K562 (cell line): ENCODE results near the gene BDH1. TPM values are rescaled to one million over a fixed set of nuclear protein-coding genes. Genes with fewer than 3 reads are reported as not detected.

Source experiments
- ATAC-seq: fragments of 200-7000 bp; cut with Tn5 transposase; 3 replicates; pipeline ENCODE4 v1.9.1; 2020; ENCODE audit warnings: moderate library complexity
- BruUV-seq: library from RNA; stranded (reverse); fragments of 400-500 nt; replicated peaks from 2 replicates; lab custom pipeline; 2021; lab: Mats Ljungman, UMichigan
- CTCF ChIA-PET: fragments of 300-600 bp; formaldehyde crosslinking; extraction: SDS; loops from one replicate; lab custom pipeline; 2021; ENCODE audit warnings: low intra/inter-chr PET ratio; lab: Yijun Ruan, JAX
- POLR2A ChIA-PET: fragments of 300-600, 350-650 bp; sonication (Branson Sonifier 250); formaldehyde crosslinking; extraction: SDS; loops from one replicate; lab custom pipeline; 2021; ENCODE audit warnings: antibody characterized with exemption, inconsistent platforms; lab: Yijun Ruan, JAX
- DNase-seq, 4 experiments: peaks; one replicate each; pipeline versions ENCODE4 v3.0.0 to v3.0.0-alpha.2; 2011 to 2018; ENCODE audit warnings: low spot score in 3 of 4, mixed read lengths in 3 of 4; ENCODE audit errors: extremely low read depth in 1 of 4
- FAIRE-seq: peaks from 2 replicates; lab custom pipeline; 2011; peaks lifted over from hg19 to GRCh38; lab: Jason Lieb, UNC
- H2AFZ ChIP-seq: 2 replicates; pipeline ENCODE4 v1.6.0; 2011; ENCODE audit warnings: low read depth, low read length, control low read depth, inconsistent platforms
- H3K27ac ChIP-seq: fragments of 200-600 bp; 3 replicates; pipeline ENCODE4 v1.8.0; 2011; ENCODE audit warnings: low read depth, mild to moderate bottlenecking, control low read depth, inconsistent platforms, low read length, moderate library complexity, mixed read lengths; ENCODE audit errors: extremely low read depth
- H3K27me3 ChIP-seq, 2 experiments: fragments of 300-600 bp in 1 of 2; 2 replicates in 1 of 2; 3 replicates in 1 of 2; pipeline versions ENCODE4 v1.6.0 to v1.8.0; 2011; ENCODE audit warnings: inconsistent platforms in 2 of 2, low read length in 2 of 2, mild to moderate bottlenecking in 1 of 2, mixed read lengths in 1 of 2, moderate library complexity in 1 of 2; ENCODE audit not compliant: control insufficient read depth in 2 of 2, insufficient read depth in 2 of 2
- H3K36me3 ChIP-seq: fragments of 300-600 bp; 3 replicates; pipeline ENCODE4 v1.8.0; 2011; ENCODE audit warnings: mild to moderate bottlenecking, low read length, inconsistent platforms; ENCODE audit not compliant: control insufficient read depth, insufficient read depth
- H3K4me1 ChIP-seq, 2 experiments: fragments of 200-600 bp in 1 of 2; replicated peaks in 1 of 2; 2 replicates in 1 of 2; 3 replicates in 1 of 2; pipeline versions ENCODE4 v1.5.1 to v1.8.0; 2011; ENCODE audit warnings: inconsistent platforms in 2 of 2, low read length in 2 of 2, mild to moderate bottlenecking in 1 of 2, mixed read lengths in 1 of 2, moderate library complexity in 1 of 2; ENCODE audit not compliant: control insufficient read depth in 2 of 2, insufficient read depth in 2 of 2
- H3K4me2 ChIP-seq: 2 replicates; pipeline ENCODE4 v1.6.1; 2011; ENCODE audit warnings: low read length, control low read depth, inconsistent platforms, mixed read lengths; ENCODE audit not compliant: insufficient read depth
- H3K4me3 ChIP-seq: fragments of 200-600 bp; sonication (generic), shearing (Covaris generic); 2 replicates; pipeline ENCODE4 v1.5.1; 2016; ENCODE audit warnings: control low read depth, inconsistent platforms
- H3K79me2 ChIP-seq: fragments of 200-600 bp; 3 replicates; pipeline ENCODE4 v1.8.0; 2011; ENCODE audit warnings: low read length, inconsistent platforms; ENCODE audit not compliant: control insufficient read depth, insufficient read depth
- H3K9ac ChIP-seq, 2 experiments: 2 replicates each; pipeline versions ENCODE4 v1.6.0 to v1.6.1; 2011; ENCODE audit warnings: low read depth in 2 of 2, low read length in 2 of 2, control low read depth in 1 of 2, inconsistent platforms in 1 of 2, mild to moderate bottlenecking in 1 of 2, mixed read lengths in 1 of 2; ENCODE audit not compliant: insufficient read depth in 1 of 2
- H3K9me1 ChIP-seq: one replicate; pipeline ENCODE4 v1.6.0; 2011; ENCODE audit warnings: inconsistent platforms, mild to moderate bottlenecking, low read length, moderate library complexity; ENCODE audit not compliant: control insufficient read depth, insufficient read depth
- H3K9me3 ChIP-seq: replicated peaks from 2 replicates; pipeline ENCODE4 v1.5.1; 2011; ENCODE audit warnings: low read depth, low read length, inconsistent platforms; ENCODE audit not compliant: control insufficient read depth, insufficient read depth
- H4K20me1 ChIP-seq: replicated peaks from 2 replicates; pipeline ENCODE4 v1.6.1; 2011; ENCODE audit warnings: low read length, inconsistent platforms, mixed read lengths; ENCODE audit not compliant: control insufficient read depth, insufficient read depth
- RFX5 ChIP-seq: IDR thresholded peaks from 2 replicates; pipeline ENCODE4 v1.6.1; 2011; ENCODE audit warnings: low read depth, mild to moderate bottlenecking, improper control_type of control experiment, low read length
- STAT5A ChIP-seq: IDR thresholded peaks from 2 replicates; pipeline ENCODE4 v1.6.1; 2012; ENCODE audit warnings: low read length, inconsistent platforms, borderline replicate concordance
- ZC3H8 ChIP-seq: fragments of 450-650 bp; IDR thresholded peaks from 2 replicates; pipeline ENCODE4 v1.6.1; 2017
- ZNF316 ChIP-seq: fragments of 450-650 bp; IDR thresholded peaks from 2 replicates; pipeline ENCODE4 v1.6.1; 2016
- WGBS: fragments of 100-300 bp; shearing (Covaris generic); methylation state at CpG from one replicate; pipeline ENCODE4 v1.1.6; 2016; ENCODE audit warnings: low coverage, mixed read lengths; ENCODE audit not compliant: insufficient coverage; ENCODE audit errors: missing lambda C conversion rate; 5-methylcytosine and 5-hydroxymethylcytosine counted together
- in situ Hi-C: fragments of 300-500 bp; cut with MboI; formaldehyde crosslinking; loops from 4 replicates; pipeline ENCODE4 v1.15.0; 2018; ENCODE audit warnings: inconsistent platforms, mixed read lengths
- intact Hi-C: fragments of 100-400 bp; cut with micrococcal nuclease; formaldehyde crosslinking; loops from 2 replicates; pipeline ENCODE4 v1.14.2; 2022
- polyA plus RNA-seq, 8 experiments: library from polyadenylated mRNA; depleted of rRNA in 4 of 8; stranded (reverse) in 5 of 8; unstranded in 3 of 8; fragments of >200 nt; fragmentation: Nextera tagmentation in 2 of 8; fragmentation: Illumina TruSeq in 1 of 8; extraction: Ambion mirVana in 2 of 8; extraction: Trizol in 1 of 8; gene quantifications; 2 replicates each; pipeline versions ENCODE4 v1.2.1 to v1.2.3, GENCODE V29; 2011 to 2014; ENCODE audit warnings: inconsistent platforms in 1 of 8, missing spikeins in 1 of 8
- total RNA-seq, 7 experiments: library from RNA; depleted of rRNA in 6 of 7; stranded (reverse); fragments of >200 nt in 6 of 7; fragmentation: Illumina TruSeq in 2 of 7; extraction: Trizol in 2 of 7; gene quantifications; 2 replicates each; pipeline versions ENCODE4 v1.2.1 to v1.2.3, GENCODE V29; 2011 to 2021; ENCODE audit warnings: low replicate concordance in 1 of 7
- TF ChIP-seq, protein P1 (sequence below): IDR thresholded peaks from 2 replicates; pipeline ENCODE4 v1.6.1; 2011; ENCODE audit warnings: borderline replicate concordance, low read depth, mild to moderate bottlenecking, moderate library complexity, low read length; ENCODE audit not compliant: insufficient read depth, poor library complexity, severe bottlenecking
- TF ChIP-seq, protein P2 (sequence below), 2 experiments: fragments of 450-650 bp; IDR thresholded peaks; 2 replicates each; pipeline ENCODE4 v1.6.1; 2016
- TF ChIP-seq, protein P3 (sequence below): fragments of 450-650 bp; formaldehyde crosslinking; IDR thresholded peaks from 2 replicates; pipeline ENCODE4 v1.4.0; 2020; ENCODE audit warnings: mild to moderate bottlenecking, moderate library complexity

BDH1 gene
- total and polyA plus RNA-seq, 9 of the 15 experiments (the other 6 are each of a cell fraction or from before 2014, with no cell fraction given): 0.07 to 0.89 (median 0.12) TPM; not detected in 3

DNA sequence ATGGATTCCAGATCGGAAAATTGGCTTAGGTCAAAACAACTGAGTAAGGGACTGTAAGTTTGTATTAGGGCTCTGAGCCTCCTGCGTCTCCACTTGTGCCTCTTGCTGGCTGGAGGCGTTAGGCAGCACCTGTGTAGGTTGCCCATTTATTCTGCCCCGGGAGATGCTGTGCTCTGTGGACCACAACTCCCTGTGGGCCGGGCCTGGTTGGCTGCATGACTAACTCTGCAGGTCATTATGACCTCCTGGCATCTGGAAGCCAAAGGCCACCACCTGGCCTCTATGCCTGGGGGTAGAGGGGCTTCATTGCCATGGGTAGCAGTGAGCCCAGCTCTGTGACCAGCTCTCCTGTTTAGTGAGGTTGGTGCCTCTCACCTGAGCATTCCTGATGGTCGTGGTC lies 36.0 kb upstream of the BDH1 start:
- ChIA-PET CTCF (no interaction called here), POLR2A (no interaction called here)
- FAIRE-seq (no peak), DNase-seq (no peak), ATAC-seq (no peak; the same call in 1 of the 3 replicates)
- no peaks in the 10 kb centered on the region for H3K36me3 ChIP-seq
- peak overlapping the region in 1 of 2 experiments; percentile 12; a peak in 1 of 4 replicates for H3K9ac ChIP-seq
- H2AFZ ChIP-seq: peak overlapping the region; percentile 93
- H3K4me3 ChIP-seq: no peak overlapping the region
- H3K27me3 ChIP-seq: no peaks in the 10 kb centered on the region
- intact Hi-C loops (loop anchor here (10.0 kb wide), 1 partner anchor 313 kb away; no protein-coding TSS in a partner anchor), in situ Hi-C loops (loop anchor here (10.0 kb wide), 1 partner anchor 83 kb away; no protein-coding TSS in a partner anchor)
- WGBS: 97% methylated on average over 6 of the region's 6 CpGs
- H3K9me1 ChIP-seq: no peaks in the 10 kb centered on the region
- no peaks in the 10 kb centered on the region for H4K20me1 ChIP-seq
- no peaks in the 10 kb centered on the region for H3K9me3 ChIP-seq
- no peak overlapping the region; the same call in 2 of the 3 replicates for H3K27ac ChIP-seq
- BruUV-seq: no TSS peak
- H3K4me2 ChIP-seq: no peak overlapping the region
- no peaks in the 10 kb centered on the region for H3K79me2 ChIP-seq
- H3K4me1 ChIP-seq: peaks cover 23 to 30% of the 10 kb centered on the region in 2 experiments; a peak in 4 of 5 replicates
- TF ChIP-seq RFX5 (no peak), STAT5A (no peak), ZC3H8 (no peak), ZNF316 (no peak)
- TF ChIP-seq, protein P1, sequence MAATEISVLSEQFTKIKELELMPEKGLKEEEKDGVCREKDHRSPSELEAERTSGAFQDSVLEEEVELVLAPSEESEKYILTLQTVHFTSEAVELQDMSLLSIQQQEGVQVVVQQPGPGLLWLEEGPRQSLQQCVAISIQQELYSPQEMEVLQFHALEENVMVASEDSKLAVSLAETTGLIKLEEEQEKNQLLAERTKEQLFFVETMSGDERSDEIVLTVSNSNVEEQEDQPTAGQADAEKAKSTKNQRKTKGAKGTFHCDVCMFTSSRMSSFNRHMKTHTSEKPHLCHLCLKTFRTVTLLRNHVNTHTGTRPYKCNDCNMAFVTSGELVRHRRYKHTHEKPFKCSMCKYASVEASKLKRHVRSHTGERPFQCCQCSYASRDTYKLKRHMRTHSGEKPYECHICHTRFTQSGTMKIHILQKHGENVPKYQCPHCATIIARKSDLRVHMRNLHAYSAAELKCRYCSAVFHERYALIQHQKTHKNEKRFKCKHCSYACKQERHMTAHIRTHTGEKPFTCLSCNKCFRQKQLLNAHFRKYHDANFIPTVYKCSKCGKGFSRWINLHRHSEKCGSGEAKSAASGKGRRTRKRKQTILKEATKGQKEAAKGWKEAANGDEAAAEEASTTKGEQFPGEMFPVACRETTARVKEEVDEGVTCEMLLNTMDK: no peak
- TF ChIP-seq, protein P2, sequence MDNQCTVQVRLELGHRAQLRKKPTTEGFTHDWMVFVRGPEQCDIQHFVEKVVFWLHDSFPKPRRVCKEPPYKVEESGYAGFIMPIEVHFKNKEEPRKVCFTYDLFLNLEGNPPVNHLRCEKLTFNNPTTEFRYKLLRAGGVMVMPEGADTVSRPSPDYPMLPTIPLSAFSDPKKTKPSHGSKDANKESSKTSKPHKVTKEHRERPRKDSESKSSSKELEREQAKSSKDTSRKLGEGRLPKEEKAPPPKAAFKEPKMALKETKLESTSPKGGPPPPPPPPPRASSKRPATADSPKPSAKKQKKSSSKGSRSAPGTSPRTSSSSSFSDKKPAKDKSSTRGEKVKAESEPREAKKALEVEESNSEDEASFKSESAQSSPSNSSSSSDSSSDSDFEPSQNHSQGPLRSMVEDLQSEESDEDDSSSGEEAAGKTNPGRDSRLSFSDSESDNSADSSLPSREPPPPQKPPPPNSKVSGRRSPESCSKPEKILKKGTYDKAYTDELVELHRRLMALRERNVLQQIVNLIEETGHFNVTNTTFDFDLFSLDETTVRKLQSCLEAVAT (IDR thresholded peaks at IDR 0.05): no peak
- TF ChIP-seq, protein P3, sequence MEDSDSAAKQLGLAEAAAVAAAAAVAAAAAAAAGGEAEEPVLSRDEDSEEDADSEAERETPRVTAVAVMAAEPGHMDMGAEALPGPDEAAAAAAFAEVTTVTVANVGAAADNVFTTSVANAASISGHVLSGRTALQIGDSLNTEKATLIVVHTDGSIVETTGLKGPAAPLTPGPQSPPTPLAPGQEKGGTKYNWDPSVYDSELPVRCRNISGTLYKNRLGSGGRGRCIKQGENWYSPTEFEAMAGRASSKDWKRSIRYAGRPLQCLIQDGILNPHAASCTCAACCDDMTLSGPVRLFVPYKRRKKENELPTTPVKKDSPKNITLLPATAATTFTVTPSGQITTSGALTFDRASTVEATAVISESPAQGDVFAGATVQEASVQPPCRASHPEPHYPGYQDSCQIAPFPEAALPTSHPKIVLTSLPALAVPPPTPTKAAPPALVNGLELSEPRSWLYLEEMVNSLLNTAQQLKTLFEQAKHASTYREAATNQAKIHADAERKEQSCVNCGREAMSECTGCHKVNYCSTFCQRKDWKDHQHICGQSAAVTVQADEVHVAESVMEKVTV (CRISPR knock-in tag): no peak
